A549 (cell line): ENCODE measurements around the gene PRKAB2. TPM values are rescaled to one million over a fixed set of nuclear protein-coding genes. Genes with fewer than 3 reads are reported as not detected.

Experiments used
- ATAC-seq, 2 experiments: fragments of 200-7000 bp in 1 of 2; fragments of >200 bp in 1 of 2; cut with Nextera tagmentation in 1 of 2; cut with Tn5 transposase in 1 of 2; 3 replicates each; pipeline versions ENCODE4 v1.8.0 to v1.9.1; 2018 to 2020; ENCODE audit warnings: mild to moderate bottlenecking in 1 of 2, moderate library complexity in 1 of 2
- CTCF ChIA-PET: fragments of 300-600 bp; sonication (Branson Sonifier 250); formaldehyde crosslinking; extraction: SDS; loops from one replicate; lab custom pipeline; 2021; ENCODE audit warnings: antibody characterized with exemption, inconsistent platforms; lab: Yijun Ruan, JAX
- POLR2A ChIA-PET: fragments of 350-600 bp; formaldehyde crosslinking; extraction: SDS; loops from one replicate; lab custom pipeline; 2021; ENCODE audit warnings: antibody characterized with exemption, inconsistent platforms; lab: Yijun Ruan, JAX
- DNase-seq, 2 experiments: peaks; one replicate each; pipeline versions ENCODE4 v3.0.0 to v3.0.0-alpha.2; 2011 to 2016; ENCODE audit warnings: low read depth in 1 of 2, low spot score in 1 of 2
- FAIRE-seq: peaks from 2 replicates; lab custom pipeline; 2011; peaks lifted over from hg19 to GRCh38; lab: Jason Lieb, UNC
- H3K27ac ChIP-seq, 2 experiments: fragments of >200 bp; sonication (Bioruptor Twin); formaldehyde crosslinking; 3 replicates each; pipeline ENCODE4 v1.5.1; 2016 to 2017
- H3K4me1 ChIP-seq: fragments of >200 bp; sonication (Bioruptor Twin); formaldehyde crosslinking; 3 replicates; pipeline ENCODE4 v1.6.1; 2016
- H3K4me2 ChIP-seq: fragments of >200 bp; sonication (Bioruptor Twin); formaldehyde crosslinking; 3 replicates; pipeline ENCODE4 v1.6.1; 2016
- H3K4me3 ChIP-seq: fragments of >200 bp; sonication (Bioruptor Twin); formaldehyde crosslinking; 3 replicates; pipeline ENCODE4 v1.5.1; 2016
- H3K9me3 ChIP-seq: fragments of >200 bp; sonication (Bioruptor Twin); formaldehyde crosslinking; 3 replicates; pipeline ENCODE4 v1.6.1; 2016
- CBX2 ChIP-seq: fragments of 200-600 bp; sonication (generic); IDR thresholded peaks from 2 replicates; pipeline ENCODE4 v1.6.1; 2016; ENCODE audit warnings: low read depth, mild to moderate bottlenecking, borderline replicate concordance
- EHMT2 ChIP-seq: fragments of 200-600 bp; sonication (generic); IDR thresholded peaks from 2 replicates; pipeline ENCODE4 v1.6.1; 2016; ENCODE audit warnings: antibody characterized with exemption, low read depth, mild to moderate bottlenecking, moderate library complexity
- HDAC2 ChIP-seq: fragments of 200-600 bp; sonication (generic); IDR thresholded peaks from 2 replicates; pipeline ENCODE4 v1.6.1; 2016
- HOXB13 ChIP-seq: fragments of 250-450 bp; sonication (Bioruptor Pico); IDR thresholded peaks from 2 replicates; pipeline ENCODE4 v1.5.0; 2020; ENCODE audit warnings: low read depth, mild to moderate bottlenecking, moderate library complexity
- HOXB5 ChIP-seq: fragments of 250-450 bp; sonication (Bioruptor Pico); IDR thresholded peaks from 2 replicates; pipeline ENCODE4 v1.5.0; 2020; ENCODE audit warnings: mild to moderate bottlenecking, moderate library complexity
- JUN ChIP-seq, 2 experiments: fragments of >200 bp; sonication (Bioruptor Twin); formaldehyde crosslinking; IDR thresholded peaks; 2 replicates in 1 of 2; 3 replicates in 1 of 2; pipeline ENCODE4 v1.6.1; 2016 to 2017
- JUNB ChIP-seq: fragments of >200 bp; sonication (Bioruptor Twin); formaldehyde crosslinking; IDR thresholded peaks from 2 replicates; pipeline ENCODE4 v1.6.1; 2016
- KDM5A ChIP-seq: fragments of 200-600 bp; sonication (generic); IDR thresholded peaks from 2 replicates; pipeline ENCODE4 v1.6.1; 2016; ENCODE audit warnings: antibody characterized with exemption, mild to moderate bottlenecking
- NPAS2 ChIP-seq: fragments of 250-450 bp; sonication (Bioruptor Pico); IDR thresholded peaks from 2 replicates; pipeline ENCODE4 v1.8.0; 2022; ENCODE audit warnings: mild to moderate bottlenecking, moderate library complexity, borderline replicate concordance
- POLR2A ChIP-seq: IDR thresholded peaks from 2 replicates; pipeline ENCODE4 v1.6.1; 2012; ENCODE audit warnings: mild to moderate bottlenecking, low read length
- POLR2AphosphoS2 ChIP-seq: conservative IDR thresholded peaks from 2 replicates; pipeline ENCODE4 v1.6.1; 2012; ENCODE audit warnings: low read length, improper control_type of control experiment, inconsistent platforms
- RAD21 ChIP-seq, 2 experiments: fragments of >200 bp in 1 of 2; sonication (Bioruptor Twin) in 1 of 2; formaldehyde crosslinking in 1 of 2; IDR thresholded peaks in 1 of 2; conservative IDR thresholded peaks in 1 of 2; 2 replicates in 1 of 2; 3 replicates in 1 of 2; pipeline ENCODE4 v1.6.1; 2012 to 2018; ENCODE audit warnings: inconsistent platforms in 1 of 2
- RARB ChIP-seq: fragments of 250-450 bp; sonication (Bioruptor Pico); IDR thresholded peaks from 2 replicates; pipeline ENCODE4 v1.8.0; 2021; ENCODE audit warnings: mild to moderate bottlenecking, moderate library complexity
- RFX5 ChIP-seq: fragments of 450-650 bp; IDR thresholded peaks from 2 replicates; pipeline ENCODE4 v1.7.1; 2014; ENCODE audit warnings: antibody characterized with exemption, mild to moderate bottlenecking, moderate library complexity
- TP53 ChIP-seq: fragments of 250-450 bp; sonication (Bioruptor Pico); IDR thresholded peaks from 2 replicates; pipeline ENCODE4 v1.5.0; 2021; ENCODE audit warnings: mild to moderate bottlenecking, moderate library complexity
- ZC3H11A ChIP-seq: fragments of 450-650 bp; IDR thresholded peaks from 2 replicates; pipeline ENCODE4 v1.6.1; 2014; ENCODE audit warnings: antibody characterized with exemption, mild to moderate bottlenecking
- ZFP36 ChIP-seq: fragments of 450-650 bp; IDR thresholded peaks from 2 replicates; pipeline ENCODE4 v1.6.1; 2014; ENCODE audit warnings: borderline replicate concordance; ENCODE audit not compliant: partially characterized antibody
- ZNF302 ChIP-seq: fragments of 250-450 bp; sonication (Bioruptor Pico); IDR thresholded peaks from 2 replicates; pipeline ENCODE4 v1.9.0; 2021; ENCODE audit warnings: inconsistent platforms, mild to moderate bottlenecking, moderate library complexity
- WGBS: methylation state at CpG from one replicate; pipeline ENCODE4 v1.1.6; 2017; ENCODE audit errors: missing lambda C conversion rate; 5-methylcytosine and 5-hydroxymethylcytosine counted together
- polyA plus RNA-seq, 4 experiments: library from polyadenylated mRNA; depleted of rRNA in 3 of 4; stranded (reverse); fragments of >200 nt; fragmentation: RNase III in 1 of 4; extraction: RNeasy Plus Mini Kit Qiagen cat#74134 plus additional on column Dnase treatment in 1 of 4; gene quantifications; 2 replicates in 3 of 4; 3 replicates in 1 of 4; pipeline ENCODE4 v1.2.3, GENCODE V29; 2011 to 2017
- TF ChIP-seq, protein P1 (sequence below): fragments of >200 bp; sonication (Bioruptor Twin); formaldehyde crosslinking; IDR thresholded peaks from 3 replicates; pipeline ENCODE4 v1.5.1; 2016
- TF ChIP-seq, protein P2 (sequence below): fragments of 250-450 bp; sonication (Bioruptor Pico); IDR thresholded peaks from 2 replicates; pipeline ENCODE4 v1.5.0; 2021; ENCODE audit warnings: mild to moderate bottlenecking, moderate library complexity, borderline replicate concordance
- TF ChIP-seq, protein P3 (sequence below): fragments of 250-450 bp; sonication (Bioruptor Pico); IDR thresholded peaks from 2 replicates; pipeline ENCODE4 v1.5.0; 2020; ENCODE audit warnings: low read depth, mild to moderate bottlenecking, moderate library complexity
- TF ChIP-seq, protein P4 (sequence below): fragments of 450-650 bp; IDR thresholded peaks from 2 replicates; pipeline ENCODE4 v1.6.1; 2014; ENCODE audit warnings: antibody characterized with exemption
- TF ChIP-seq, protein P5 (sequence below): IDR thresholded peaks from 2 replicates; pipeline ENCODE4 v1.6.1; 2012

Gene PRKAB2
- polyA plus RNA-seq, 2 of the 4 experiments (the other 2 are of a cell fraction) = 11.4 to 22.4 TPM

DNA sequence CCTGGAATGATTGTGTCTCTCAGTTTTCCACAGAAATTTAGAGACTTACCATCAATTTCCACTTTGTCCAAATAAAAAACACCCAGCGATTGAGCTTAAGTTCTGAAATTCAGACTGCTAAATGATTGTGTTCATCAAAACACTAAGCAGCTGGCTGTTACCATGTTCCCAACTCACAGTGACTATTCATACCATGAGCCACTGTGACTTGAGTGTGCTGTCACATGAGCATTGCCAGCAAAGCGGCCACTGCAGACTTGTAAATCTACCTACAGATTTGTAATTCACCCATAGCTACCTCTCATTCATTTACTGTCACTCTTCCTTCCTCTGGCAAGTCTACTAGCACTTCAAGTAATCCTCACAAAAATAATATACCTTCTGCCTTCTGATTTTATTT, 17.2 kb upstream of the PRKAB2 start (continued):
- TF ChIP-seq, protein P1, sequence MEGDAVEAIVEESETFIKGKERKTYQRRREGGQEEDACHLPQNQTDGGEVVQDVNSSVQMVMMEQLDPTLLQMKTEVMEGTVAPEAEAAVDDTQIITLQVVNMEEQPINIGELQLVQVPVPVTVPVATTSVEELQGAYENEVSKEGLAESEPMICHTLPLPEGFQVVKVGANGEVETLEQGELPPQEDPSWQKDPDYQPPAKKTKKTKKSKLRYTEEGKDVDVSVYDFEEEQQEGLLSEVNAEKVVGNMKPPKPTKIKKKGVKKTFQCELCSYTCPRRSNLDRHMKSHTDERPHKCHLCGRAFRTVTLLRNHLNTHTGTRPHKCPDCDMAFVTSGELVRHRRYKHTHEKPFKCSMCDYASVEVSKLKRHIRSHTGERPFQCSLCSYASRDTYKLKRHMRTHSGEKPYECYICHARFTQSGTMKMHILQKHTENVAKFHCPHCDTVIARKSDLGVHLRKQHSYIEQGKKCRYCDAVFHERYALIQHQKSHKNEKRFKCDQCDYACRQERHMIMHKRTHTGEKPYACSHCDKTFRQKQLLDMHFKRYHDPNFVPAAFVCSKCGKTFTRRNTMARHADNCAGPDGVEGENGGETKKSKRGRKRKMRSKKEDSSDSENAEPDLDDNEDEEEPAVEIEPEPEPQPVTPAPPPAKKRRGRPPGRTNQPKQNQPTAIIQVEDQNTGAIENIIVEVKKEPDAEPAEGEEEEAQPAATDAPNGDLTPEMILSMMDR = no peak
- no peak for TF ChIP-seq NPAS2 (CRISPR knock-in tag)

DNA sequence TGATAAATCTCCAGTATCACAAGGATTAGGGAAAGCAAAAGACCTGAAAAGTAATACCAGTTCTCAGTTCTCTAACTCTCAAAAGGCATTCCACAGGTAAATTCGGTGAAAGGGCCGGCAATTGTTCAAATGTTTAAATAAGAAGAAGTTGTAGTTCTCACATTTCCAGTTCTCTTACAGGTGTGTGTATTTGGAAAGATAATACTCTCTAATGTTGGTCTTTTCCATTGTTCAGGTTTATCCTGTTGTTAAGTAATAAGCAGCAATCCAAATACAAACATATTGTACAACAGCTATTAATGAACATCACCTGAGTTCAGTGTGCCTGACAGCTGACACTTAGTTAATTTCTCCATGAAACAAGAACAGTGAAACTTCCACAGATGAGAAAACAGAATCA, 13.2 kb upstream of the PRKAB2 start:
- no peak overlapping the region for H3K4me2 ChIP-seq
- no peak overlapping the region for H3K4me3 ChIP-seq
- no peak overlapping the region for H3K27ac ChIP-seq
- WGBS = 84% methylated on average over 2 of the region's 2 CpGs
- no peaks in the 10 kb centered on the region for H3K4me1 ChIP-seq
- ATAC-seq = no peak
- CTCF ChIA-PET = interaction anchor here (1.1 to 1.5 kb wide), 3 partner anchors 12 to 58 kb away, joined by 3 to 6 read pairs (median 3); partner anchors contain the start of gene CHD1L
- TF ChIP-seq HOXB13 (CRISPR knock-in tag) (no peak), HDAC2 (no peak), NPAS2 (CRISPR knock-in tag) (no peak), ZFP36 (no peak), CBX2 (no peak), JUNB (no peak), POLR2A (no peak), EHMT2 (no peak), ZNF302 (no peak), TP53 (CRISPR knock-in tag) (no peak), ZC3H11A (no peak), POLR2AphosphoS2 (no peak)
- TF ChIP-seq, protein P2, sequence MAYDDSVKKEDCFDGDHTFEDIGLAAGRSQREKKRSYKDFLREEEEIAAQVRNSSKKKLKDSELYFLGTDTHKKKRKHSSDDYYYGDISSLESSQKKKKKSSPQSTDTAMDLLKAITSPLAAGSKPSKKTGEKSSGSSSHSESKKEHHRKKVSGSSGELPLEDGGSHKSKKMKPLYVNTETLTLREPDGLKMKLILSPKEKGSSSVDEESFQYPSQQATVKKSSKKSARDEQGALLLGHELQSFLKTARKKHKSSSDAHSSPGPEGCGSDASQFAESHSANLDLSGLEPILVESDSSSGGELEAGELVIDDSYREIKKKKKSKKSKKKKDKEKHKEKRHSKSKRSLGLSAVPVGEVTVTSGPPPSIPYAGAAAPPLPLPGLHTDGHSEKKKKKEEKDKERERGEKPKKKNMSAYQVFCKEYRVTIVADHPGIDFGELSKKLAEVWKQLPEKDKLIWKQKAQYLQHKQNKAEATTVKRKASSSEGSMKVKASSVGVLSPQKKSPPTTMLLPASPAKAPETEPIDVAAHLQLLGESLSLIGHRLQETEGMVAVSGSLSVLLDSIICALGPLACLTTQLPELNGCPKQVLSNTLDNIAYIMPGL (CRISPR knock-in tag) = no peak
- TF ChIP-seq, protein P3, sequence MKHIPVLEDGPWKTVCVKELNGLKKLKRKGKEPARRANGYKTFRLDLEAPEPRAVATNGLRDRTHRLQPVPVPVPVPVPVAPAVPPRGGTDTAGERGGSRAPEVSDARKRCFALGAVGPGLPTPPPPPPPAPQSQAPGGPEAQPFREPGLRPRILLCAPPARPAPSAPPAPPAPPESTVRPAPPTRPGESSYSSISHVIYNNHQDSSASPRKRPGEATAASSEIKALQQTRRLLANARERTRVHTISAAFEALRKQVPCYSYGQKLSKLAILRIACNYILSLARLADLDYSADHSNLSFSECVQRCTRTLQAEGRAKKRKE (CRISPR knock-in tag) = no peak
- DNase-seq = no peak
- POLR2A ChIA-PET = no interaction called here
- no peaks in the 10 kb centered on the region for H3K9me3 ChIP-seq
- FAIRE-seq = no peak

DNA sequence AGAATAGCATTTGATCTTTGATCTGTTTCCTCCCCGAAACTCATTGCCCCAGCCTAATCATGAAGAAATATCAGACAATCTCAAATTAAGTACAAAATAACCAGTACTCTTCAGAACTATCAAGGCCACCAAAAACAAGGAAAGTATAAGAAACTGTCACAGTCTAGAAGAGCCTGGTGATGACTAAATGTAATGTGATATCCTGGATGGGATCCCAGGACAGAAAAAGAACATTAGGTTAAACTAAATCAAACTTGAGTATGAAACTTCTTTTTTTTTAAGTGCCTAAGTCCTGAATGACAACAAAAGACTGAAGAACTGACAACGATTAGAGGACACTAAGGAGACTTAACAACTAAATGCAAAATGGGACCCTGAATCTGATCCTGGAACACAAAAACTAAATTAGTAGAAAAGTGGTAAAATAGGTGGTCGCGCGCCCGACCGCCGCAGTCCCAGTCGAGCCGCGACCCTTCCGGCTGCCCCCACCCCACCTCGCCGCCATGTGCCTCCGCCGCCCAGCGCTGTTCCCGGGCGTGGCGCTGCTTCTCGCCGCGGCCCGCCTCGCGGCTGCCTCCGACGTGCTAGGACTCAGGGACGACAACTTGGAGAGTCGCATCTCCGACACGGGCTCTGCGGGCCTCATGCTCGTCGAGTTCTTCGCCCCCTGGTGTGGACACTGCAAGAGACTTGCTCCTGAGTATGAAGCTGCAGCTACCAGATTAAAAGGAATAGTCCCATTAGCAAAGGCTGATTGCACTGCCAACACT, 5.5 kb upstream of the PRKAB2 start:
- FAIRE-seq (no peak), DNase-seq (no peak), ATAC-seq (no peak)
- Histone ChIP-seq H3K9me3 (no peaks in the 10 kb centered on the region), H3K27ac (no peak overlapping the region), H3K4me2 (no peak overlapping the region), H3K4me1 (no peaks in the 10 kb centered on the region), H3K4me3 (no peak overlapping the region)
- ChIA-PET CTCF (interaction anchor here (1.2 kb wide), 1 partner anchor 18 kb away, joined by 3 read pairs; no protein-coding TSS in a partner anchor), POLR2A (no interaction called here)
- no peak for TF ChIP-seq RARB
- no peak for TF ChIP-seq KDM5A
- TF ChIP-seq, protein P4, sequence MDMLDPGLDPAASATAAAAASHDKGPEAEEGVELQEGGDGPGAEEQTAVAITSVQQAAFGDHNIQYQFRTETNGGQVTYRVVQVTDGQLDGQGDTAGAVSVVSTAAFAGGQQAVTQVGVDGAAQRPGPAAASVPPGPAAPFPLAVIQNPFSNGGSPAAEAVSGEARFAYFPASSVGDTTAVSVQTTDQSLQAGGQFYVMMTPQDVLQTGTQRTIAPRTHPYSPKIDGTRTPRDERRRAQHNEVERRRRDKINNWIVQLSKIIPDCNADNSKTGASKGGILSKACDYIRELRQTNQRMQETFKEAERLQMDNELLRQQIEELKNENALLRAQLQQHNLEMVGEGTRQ = no peak
- TF ChIP-seq HOXB5 (CRISPR knock-in tag) = no peak
- TF ChIP-seq RAD21 (conservative IDR thresholded peaks at IDR 0.05 in 1 of 2, IDR thresholded peaks at IDR 0.05 in 1 of 2) = no peak
- no peak for TF ChIP-seq RFX5
- TF ChIP-seq, protein P5, sequence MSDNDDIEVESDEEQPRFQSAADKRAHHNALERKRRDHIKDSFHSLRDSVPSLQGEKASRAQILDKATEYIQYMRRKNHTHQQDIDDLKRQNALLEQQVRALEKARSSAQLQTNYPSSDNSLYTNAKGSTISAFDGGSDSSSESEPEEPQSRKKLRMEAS = no peak
- TF ChIP-seq HOXB13 (CRISPR knock-in tag) = no peak
- TF ChIP-seq JUN (IDR thresholded peaks at IDR 0.05) = no peak
- WGBS = 93% methylated on average over 33 of the region's 36 CpGs
